Spinal cord (tissue), 10 donors: ENCODE results near the gene AHCYL1. TPM values are rescaled to one million over a fixed set of nuclear protein-coding genes. Genes with fewer than 3 reads are reported as not detected.

Source experiments
- DNase-seq, 6 donors: peaks; one replicate each; pipeline versions ENCODE4 v3.0.0 to v3.0.0-alpha.2; 2013 to 2015; ENCODE audit warnings: low spot score in 6 of 6, low read depth in 4 of 6
- H3K27ac ChIP-seq: one replicate; pipeline ENCODE4 v1.5.1; 2013; ENCODE audit warnings: low read depth, low read length, control low read depth
- H3K27me3 ChIP-seq: one replicate; pipeline ENCODE4 v1.6.1; 2013; ENCODE audit warnings: low read length; ENCODE audit not compliant: control insufficient read depth, insufficient read depth
- H3K36me3 ChIP-seq: one replicate; pipeline ENCODE4 v1.6.1; 2013; ENCODE audit warnings: low read length; ENCODE audit not compliant: control insufficient read depth, insufficient read depth
- H3K4me1 ChIP-seq: one replicate; pipeline ENCODE4 v1.6.1; 2013; ENCODE audit warnings: low read length; ENCODE audit not compliant: control insufficient read depth, insufficient read depth
- H3K4me3 ChIP-seq: one replicate; pipeline ENCODE4 v1.5.1; 2013; ENCODE audit warnings: low read depth, low read length, control low read depth
- H3K9me3 ChIP-seq: one replicate; pipeline ENCODE4 v1.6.1; 2013; ENCODE audit warnings: low read length; ENCODE audit not compliant: control insufficient read depth, insufficient read depth
- WGBS: methylation state at CpG from one replicate; pipeline ENCODE4 v1.1.5; 2013; ENCODE audit warnings: missing lambda C conversion rate; ENCODE audit not compliant: insufficient coverage; 5-methylcytosine and 5-hydroxymethylcytosine counted together
- polyA plus RNA-seq, 2 donors: library from polyadenylated mRNA; unstranded; fragments of 120-200 nt; gene quantifications; one replicate each; pipeline ENCODE4 v1.2.1, GENCODE V29; 2013; ENCODE audit not compliant: insufficient read length in 2 of 2
- total RNA-seq, 2 donors: library from RNA; depleted of rRNA in 1 of 2; stranded (reverse); fragments of 120-200 nt in 1 of 2; fragments of >200 nt in 1 of 2; gene quantifications; one replicate each; pipeline versions ENCODE4 v1.2.3 to v1.2.4, GENCODE V29; 2013 to 2014
- donor health status: healthy.

Gene AHCYL1
- total and polyA plus RNA-seq, 4 donors = 64.4 to 136 (median 98.3) TPM

GRCh38 chr1:110070671-110071242 is 86.2 kb downstream of the AHCYL1 start, which contains the start of gene ALX3:
Gene ALX3, minus strand, starts transcription at chr1:110070672. Its CDS starts 60 bp downstream, at chr1:110070612.
- WGBS = under 1% methylated on average over 11 of the region's 27 CpGs
- peaks cover 84% of the 10 kb centered on the region for H3K27me3 ChIP-seq

More at GRCh38 chr1:110070671-110071242, 86.2 kb downstream of the AHCYL1 start, which contains the start of gene ALX3:
- H3K4me3 ChIP-seq = no peak within 1 kb of the TSS
- H3K4me1 ChIP-seq = peaks cover 34% of the 10 kb centered on the region
- H3K9me3 ChIP-seq = no peaks in the 10 kb centered on the region
- DNase-seq = no peak
- no peak within 1 kb of the TSS for H3K27ac ChIP-seq
- no peaks in the 10 kb centered on the region for H3K36me3 ChIP-seq

Other genes with a start within 250 kb of the AHCYL1 start
- gene GSTM3, start 243.7 kb upstream of the AHCYL1 start, total RNA-seq = 100 to 1,000 TPM; 130 to 154 TPM
- gene GSTM3, start 243.7 kb upstream of the AHCYL1 start, polyA plus RNA-seq = 100 to 1,000 TPM; 102 to 124 TPM
- not detected for gene EPS8L3, start 220.8 kb upstream of the AHCYL1 start, total RNA-seq
- gene EPS8L3, start 220.8 kb upstream of the AHCYL1 start, polyA plus RNA-seq = under 1 TPM in 1 of 2 donors, not detected in 1; 0.17 TPM
- 10 to 100 TPM; 13.1 to 22.9 TPM for gene CSF1, start 73.9 kb upstream of the AHCYL1 start, total RNA-seq
- gene CSF1, start 73.9 kb upstream of the AHCYL1 start, polyA plus RNA-seq = 10 to 100 TPM; 15.8 to 18.8 TPM
- gene STRIP1, start 49.9 kb downstream of the AHCYL1 start, total RNA-seq = 10 to 100 TPM; 63.3 to 67.6 TPM
- gene STRIP1, start 49.9 kb downstream of the AHCYL1 start, polyA plus RNA-seq = 10 to 100 TPM; 74.3 to 85.8 TPM
- gene ALX3, start 85.9 kb downstream of the AHCYL1 start, total RNA-seq = 1 to 10 TPM in 1 of 2 donors, not detected in 1; 1.8 TPM
- gene ALX3, start 85.9 kb downstream of the AHCYL1 start, polyA plus RNA-seq = not detected
- gene UBL4B, start 127.7 kb downstream of the AHCYL1 start, total RNA-seq = under 1 TPM in 1 of 2 donors, not detected in 1; 0.50 TPM
- gene UBL4B, start 127.7 kb downstream of the AHCYL1 start, polyA plus RNA-seq = not detected
- gene SLC6A17, start 165.7 kb downstream of the AHCYL1 start, total RNA-seq = 10 to 100 TPM in 1 of 2 donors, 1 to 10 TPM in 1; 2.6 to 10.4 TPM
- 10 to 100 TPM; 16.6 to 18.9 TPM for gene SLC6A17, start 165.7 kb downstream of the AHCYL1 start, polyA plus RNA-seq
- gene KCNC4, start 225.5 kb downstream of the AHCYL1 start, total RNA-seq = 10 to 100 TPM in 1 of 2 donors, 1 to 10 TPM in 1; 9.1 to 17.3 TPM
- 10 to 100 TPM; 55.6 to 58.6 TPM for gene KCNC4, start 225.5 kb downstream of the AHCYL1 start, polyA plus RNA-seq